Measurements from ENCODE around the gene KRTAP12-2.
"Not testable (repeated sequence)": the region's sequence is repeated elsewhere in the genome, so short reads cannot be mapped to it uniquely, and the experiment has no call there.

GRCh38 chr21:44685050-44685449, 18.3 kb upstream of the KRTAP12-2 start:
- TF ChIP-seq, protein P1, sequence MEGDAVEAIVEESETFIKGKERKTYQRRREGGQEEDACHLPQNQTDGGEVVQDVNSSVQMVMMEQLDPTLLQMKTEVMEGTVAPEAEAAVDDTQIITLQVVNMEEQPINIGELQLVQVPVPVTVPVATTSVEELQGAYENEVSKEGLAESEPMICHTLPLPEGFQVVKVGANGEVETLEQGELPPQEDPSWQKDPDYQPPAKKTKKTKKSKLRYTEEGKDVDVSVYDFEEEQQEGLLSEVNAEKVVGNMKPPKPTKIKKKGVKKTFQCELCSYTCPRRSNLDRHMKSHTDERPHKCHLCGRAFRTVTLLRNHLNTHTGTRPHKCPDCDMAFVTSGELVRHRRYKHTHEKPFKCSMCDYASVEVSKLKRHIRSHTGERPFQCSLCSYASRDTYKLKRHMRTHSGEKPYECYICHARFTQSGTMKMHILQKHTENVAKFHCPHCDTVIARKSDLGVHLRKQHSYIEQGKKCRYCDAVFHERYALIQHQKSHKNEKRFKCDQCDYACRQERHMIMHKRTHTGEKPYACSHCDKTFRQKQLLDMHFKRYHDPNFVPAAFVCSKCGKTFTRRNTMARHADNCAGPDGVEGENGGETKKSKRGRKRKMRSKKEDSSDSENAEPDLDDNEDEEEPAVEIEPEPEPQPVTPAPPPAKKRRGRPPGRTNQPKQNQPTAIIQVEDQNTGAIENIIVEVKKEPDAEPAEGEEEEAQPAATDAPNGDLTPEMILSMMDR (IDR thresholded peaks at IDR 0.05; ENCODE audit: insufficient read depth, low read length, poor library complexity, severe bottlenecking), result not testable (repeated sequence)
- TF ChIP-seq EZH2phosphoT487 (conservative IDR thresholded peaks at IDR 0.05; ENCODE audit: low read length), result not testable (repeated sequence)

Data from SU-DHL-6 (cell line).